Bronchial epithelial cell (primary cell): ENCODE data around the gene EVPL. TPM values are rescaled to one million over a fixed set of nuclear protein-coding genes. Genes with fewer than 3 reads are reported as not detected.
"Not testable (repeated sequence)": the region's sequence is repeated elsewhere in the genome, so short reads cannot be mapped to it uniquely, and the experiment has no call there.

Source experiments
- DNase-seq: peaks from one replicate; pipeline ENCODE4 v3.0.0-alpha.2; 2010; ENCODE audit warnings: low read depth
- FAIRE-seq: peaks from 2 replicates; lab custom pipeline; 2011; peaks lifted over from hg19 to GRCh38; lab: Jason Lieb, UNC
- H3K27me3 ChIP-seq: 2 replicates; pipeline ENCODE4 v1.5.1; 2011; ENCODE audit warnings: low read length; ENCODE audit not compliant: control insufficient read depth, insufficient read depth
- H3K36me3 ChIP-seq: 2 replicates; pipeline ENCODE4 v1.5.1; 2011; ENCODE audit warnings: low read length; ENCODE audit not compliant: control insufficient read depth, insufficient read depth
- H3K4me3 ChIP-seq: 2 replicates; pipeline ENCODE4 v1.5.1; 2011; ENCODE audit warnings: mild to moderate bottlenecking, low read depth, low read length, control low read depth
- CTCF ChIP-seq: IDR thresholded peaks from 2 replicates; pipeline ENCODE4 v1.5.1; 2011; ENCODE audit warnings: mild to moderate bottlenecking, moderate library complexity, low read length, control low read depth, inconsistent platforms; ENCODE audit not compliant: insufficient read depth, severe bottlenecking
- total RNA-seq: library from RNA; depleted of rRNA; stranded (reverse); fragments of >200 nt; gene quantifications from 2 replicates; pipeline ENCODE4 v1.2.1, GENCODE V29; 2014

Gene EVPL
- total RNA-seq, 1 donor from 2014 or later, result 27.1 TPM

- no peaks in the 10 kb centered on the region for H3K27me3 ChIP-seq
- no peaks in the 10 kb centered on the region for H3K36me3 ChIP-seq
- no peak for TF ChIP-seq CTCF
- FAIRE-seq (no peak), DNase-seq (no peak)
- H3K4me3 ChIP-seq, result peak overlapping the region; percentile 64
These were observed 46.7 kb downstream of the EVPL start for GRCh38 chr17:75980188-75981018.

GRCh38 chr17:75979705-75980187 lies 47.4 kb downstream of the EVPL start:
- no peak for TF ChIP-seq CTCF
- FAIRE-seq (no peak), DNase-seq (peak; percentile 66)
- Histone ChIP-seq H3K36me3 (no peaks in the 10 kb centered on the region), H3K27me3 (no peaks in the 10 kb centered on the region), H3K4me3 (peak overlapping the region; percentile 64)

GRCh38 chr17:75978938-75979704 lies 48.0 kb downstream of the EVPL start, which contains the start of the genes ACOX1 and TEN1:
TSS of gene ACOX1 (minus strand) at chr17:75979166. CDS start at chr17:75979073, 93 bp downstream.
TSS of gene TEN1 (plus strand) at chr17:75979240. CDS start at chr17:75986193, 6,953 bp downstream.
- peak; percentile 32 for TF ChIP-seq CTCF
- FAIRE-seq (no peak), DNase-seq (peak; percentile 84)
- H3K36me3 ChIP-seq, result no peaks in the 10 kb centered on the region
- peak within 1 kb of the TSS; percentile 64 for H3K4me3 ChIP-seq
- no peaks in the 10 kb centered on the region for H3K27me3 ChIP-seq

- no peak for DNase-seq
- Histone ChIP-seq H3K27me3 (no peaks in the 10 kb centered on the region), H3K36me3 (no peaks in the 10 kb centered on the region), H3K4me3 (no peak overlapping the region)
- no peak for TF ChIP-seq CTCF
- no peak for FAIRE-seq
These were observed 50.8 kb downstream of the EVPL start for GRCh38 chr17:75976175-75976848.

GRCh38 chr17:75975757-75976174 lies 51.3 kb downstream of the EVPL start:
- TF ChIP-seq CTCF, result no peak
- H3K27me3 ChIP-seq, result no peaks in the 10 kb centered on the region
- no peak for DNase-seq
- no peaks in the 10 kb centered on the region for H3K36me3 ChIP-seq
- no peak for FAIRE-seq
- no peak overlapping the region for H3K4me3 ChIP-seq

GRCh38 chr17:75975187-75975586 lies 51.9 kb downstream of the EVPL start:
- DNase-seq, FAIRE-seq, H3K4me3 ChIP-seq: not testable (repeated sequence)

More at GRCh38 chr17:75975187-75975586, 51.9 kb downstream of the EVPL start:
- H3K27me3 ChIP-seq, H3K36me3 ChIP-seq: not testable (repeated sequence)
